Liver (tissue), 3 donors: Measurements from ENCODE around the gene TNS3.

Source experiments
- FOXA1 ChIP-seq: IDR thresholded peaks from 2 replicates; pipeline ENCODE4 v1.6.1; 2016; ENCODE audit warnings: antibody characterized with exemption
- GABPA ChIP-seq, 2 donors: IDR thresholded peaks in 1 of 2; conservative IDR thresholded peaks in 1 of 2; 2 replicates each; pipeline ENCODE4 v1.6.1; 2016; ENCODE audit warnings: antibody characterized with exemption in 2 of 2, mild to moderate bottlenecking in 1 of 2, moderate library complexity in 1 of 2
- HNF4G ChIP-seq: IDR thresholded peaks from 2 replicates; pipeline ENCODE4 v1.6.1; 2016; ENCODE audit warnings: antibody characterized with exemption
- JUND ChIP-seq, 2 donors: IDR thresholded peaks; 2 replicates each; pipeline ENCODE4 v1.6.1; 2016; ENCODE audit warnings: antibody characterized with exemption in 2 of 2
- RAD21 ChIP-seq, 2 donors: IDR thresholded peaks; 2 replicates each; pipeline ENCODE4 v1.6.1; 2016; ENCODE audit warnings: antibody characterized with exemption in 2 of 2, mild to moderate bottlenecking in 2 of 2
- TF ChIP-seq, protein P1 (sequence below): fragments of 150-350 bp; IDR thresholded peaks from 2 replicates; pipeline ENCODE4 v1.5.1; 2017; ENCODE audit warnings: improper control_type of control experiment, low read depth, low read length; ENCODE audit not compliant: missing input control
- TF ChIP-seq, protein P2 (sequence below): IDR thresholded peaks from 2 replicates; pipeline ENCODE4 v1.6.1; 2016; ENCODE audit warnings: antibody characterized with exemption
- TF ChIP-seq, protein P3 (sequence below): IDR thresholded peaks from 2 replicates; pipeline ENCODE4 v1.6.1; 2016; ENCODE audit warnings: antibody characterized with exemption
- TF ChIP-seq, protein P4 (sequence below): IDR thresholded peaks from 2 replicates; pipeline ENCODE4 v1.6.1; 2016; ENCODE audit warnings: antibody characterized with exemption, mild to moderate bottlenecking
- donor health status: healthy.
- donor health status: healthy.

DNA sequence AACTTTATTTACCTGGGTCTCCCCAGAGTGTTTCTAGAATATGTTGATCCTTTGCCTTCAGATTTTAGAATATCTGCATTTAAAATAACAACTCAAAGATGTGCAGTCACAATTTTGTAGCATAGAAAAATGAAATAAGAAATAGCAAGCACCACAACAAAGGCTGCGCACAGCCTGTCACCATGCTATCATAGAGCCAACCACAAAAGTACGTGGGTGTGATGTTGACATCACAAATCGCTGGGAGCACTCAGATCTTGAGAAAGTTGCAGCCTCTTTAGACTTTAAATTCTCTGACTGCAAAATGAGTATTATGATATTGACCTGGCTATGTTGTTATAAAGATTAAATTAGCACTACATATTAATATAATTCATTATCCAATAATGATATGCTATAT lies 177.9 kb downstream of the TNS3 start:
- TF ChIP-seq, protein P1, sequence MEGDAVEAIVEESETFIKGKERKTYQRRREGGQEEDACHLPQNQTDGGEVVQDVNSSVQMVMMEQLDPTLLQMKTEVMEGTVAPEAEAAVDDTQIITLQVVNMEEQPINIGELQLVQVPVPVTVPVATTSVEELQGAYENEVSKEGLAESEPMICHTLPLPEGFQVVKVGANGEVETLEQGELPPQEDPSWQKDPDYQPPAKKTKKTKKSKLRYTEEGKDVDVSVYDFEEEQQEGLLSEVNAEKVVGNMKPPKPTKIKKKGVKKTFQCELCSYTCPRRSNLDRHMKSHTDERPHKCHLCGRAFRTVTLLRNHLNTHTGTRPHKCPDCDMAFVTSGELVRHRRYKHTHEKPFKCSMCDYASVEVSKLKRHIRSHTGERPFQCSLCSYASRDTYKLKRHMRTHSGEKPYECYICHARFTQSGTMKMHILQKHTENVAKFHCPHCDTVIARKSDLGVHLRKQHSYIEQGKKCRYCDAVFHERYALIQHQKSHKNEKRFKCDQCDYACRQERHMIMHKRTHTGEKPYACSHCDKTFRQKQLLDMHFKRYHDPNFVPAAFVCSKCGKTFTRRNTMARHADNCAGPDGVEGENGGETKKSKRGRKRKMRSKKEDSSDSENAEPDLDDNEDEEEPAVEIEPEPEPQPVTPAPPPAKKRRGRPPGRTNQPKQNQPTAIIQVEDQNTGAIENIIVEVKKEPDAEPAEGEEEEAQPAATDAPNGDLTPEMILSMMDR = no peak
- TF ChIP-seq, protein P2, sequence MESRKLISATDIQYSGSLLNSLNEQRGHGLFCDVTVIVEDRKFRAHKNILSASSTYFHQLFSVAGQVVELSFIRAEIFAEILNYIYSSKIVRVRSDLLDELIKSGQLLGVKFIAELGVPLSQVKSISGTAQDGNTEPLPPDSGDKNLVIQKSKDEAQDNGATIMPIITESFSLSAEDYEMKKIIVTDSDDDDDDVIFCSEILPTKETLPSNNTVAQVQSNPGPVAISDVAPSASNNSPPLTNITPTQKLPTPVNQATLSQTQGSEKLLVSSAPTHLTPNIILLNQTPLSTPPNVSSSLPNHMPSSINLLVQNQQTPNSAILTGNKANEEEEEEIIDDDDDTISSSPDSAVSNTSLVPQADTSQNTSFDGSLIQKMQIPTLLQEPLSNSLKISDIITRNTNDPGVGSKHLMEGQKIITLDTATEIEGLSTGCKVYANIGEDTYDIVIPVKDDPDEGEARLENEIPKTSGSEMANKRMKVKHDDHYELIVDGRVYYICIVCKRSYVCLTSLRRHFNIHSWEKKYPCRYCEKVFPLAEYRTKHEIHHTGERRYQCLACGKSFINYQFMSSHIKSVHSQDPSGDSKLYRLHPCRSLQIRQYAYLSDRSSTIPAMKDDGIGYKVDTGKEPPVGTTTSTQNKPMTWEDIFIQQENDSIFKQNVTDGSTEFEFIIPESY = no peak
- TF ChIP-seq FOXA1 = no peak
- no peak for TF ChIP-seq RAD21 (IDR thresholded peaks at IDR 0.05)
- TF ChIP-seq, protein P3, sequence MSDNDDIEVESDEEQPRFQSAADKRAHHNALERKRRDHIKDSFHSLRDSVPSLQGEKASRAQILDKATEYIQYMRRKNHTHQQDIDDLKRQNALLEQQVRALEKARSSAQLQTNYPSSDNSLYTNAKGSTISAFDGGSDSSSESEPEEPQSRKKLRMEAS = no peak
- no peak for TF ChIP-seq GABPA (IDR thresholded peaks at IDR 0.05 in 1 of 2, conservative IDR thresholded peaks at IDR 0.05 in 1 of 2)
- TF ChIP-seq, protein P4, sequence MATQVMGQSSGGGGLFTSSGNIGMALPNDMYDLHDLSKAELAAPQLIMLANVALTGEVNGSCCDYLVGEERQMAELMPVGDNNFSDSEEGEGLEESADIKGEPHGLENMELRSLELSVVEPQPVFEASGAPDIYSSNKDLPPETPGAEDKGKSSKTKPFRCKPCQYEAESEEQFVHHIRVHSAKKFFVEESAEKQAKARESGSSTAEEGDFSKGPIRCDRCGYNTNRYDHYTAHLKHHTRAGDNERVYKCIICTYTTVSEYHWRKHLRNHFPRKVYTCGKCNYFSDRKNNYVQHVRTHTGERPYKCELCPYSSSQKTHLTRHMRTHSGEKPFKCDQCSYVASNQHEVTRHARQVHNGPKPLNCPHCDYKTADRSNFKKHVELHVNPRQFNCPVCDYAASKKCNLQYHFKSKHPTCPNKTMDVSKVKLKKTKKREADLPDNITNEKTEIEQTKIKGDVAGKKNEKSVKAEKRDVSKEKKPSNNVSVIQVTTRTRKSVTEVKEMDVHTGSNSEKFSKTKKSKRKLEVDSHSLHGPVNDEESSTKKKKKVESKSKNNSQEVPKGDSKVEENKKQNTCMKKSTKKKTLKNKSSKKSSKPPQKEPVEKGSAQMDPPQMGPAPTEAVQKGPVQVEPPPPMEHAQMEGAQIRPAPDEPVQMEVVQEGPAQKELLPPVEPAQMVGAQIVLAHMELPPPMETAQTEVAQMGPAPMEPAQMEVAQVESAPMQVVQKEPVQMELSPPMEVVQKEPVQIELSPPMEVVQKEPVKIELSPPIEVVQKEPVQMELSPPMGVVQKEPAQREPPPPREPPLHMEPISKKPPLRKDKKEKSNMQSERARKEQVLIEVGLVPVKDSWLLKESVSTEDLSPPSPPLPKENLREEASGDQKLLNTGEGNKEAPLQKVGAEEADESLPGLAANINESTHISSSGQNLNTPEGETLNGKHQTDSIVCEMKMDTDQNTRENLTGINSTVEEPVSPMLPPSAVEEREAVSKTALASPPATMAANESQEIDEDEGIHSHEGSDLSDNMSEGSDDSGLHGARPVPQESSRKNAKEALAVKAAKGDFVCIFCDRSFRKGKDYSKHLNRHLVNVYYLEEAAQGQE = no peak
- TF ChIP-seq JUND (IDR thresholded peaks at IDR 0.05) = no peak
- no peak for TF ChIP-seq HNF4G
